ENCODE measurements around the gene DISP3. TPM values are rescaled to one million over a fixed set of nuclear protein-coding genes. Genes with fewer than 3 reads are reported as not detected.

The DISP3 gene
- total and polyA plus RNA-seq, 12 donors = 0.04 to 2.8 (median 0.41) TPM; not detected in 1

DNA sequence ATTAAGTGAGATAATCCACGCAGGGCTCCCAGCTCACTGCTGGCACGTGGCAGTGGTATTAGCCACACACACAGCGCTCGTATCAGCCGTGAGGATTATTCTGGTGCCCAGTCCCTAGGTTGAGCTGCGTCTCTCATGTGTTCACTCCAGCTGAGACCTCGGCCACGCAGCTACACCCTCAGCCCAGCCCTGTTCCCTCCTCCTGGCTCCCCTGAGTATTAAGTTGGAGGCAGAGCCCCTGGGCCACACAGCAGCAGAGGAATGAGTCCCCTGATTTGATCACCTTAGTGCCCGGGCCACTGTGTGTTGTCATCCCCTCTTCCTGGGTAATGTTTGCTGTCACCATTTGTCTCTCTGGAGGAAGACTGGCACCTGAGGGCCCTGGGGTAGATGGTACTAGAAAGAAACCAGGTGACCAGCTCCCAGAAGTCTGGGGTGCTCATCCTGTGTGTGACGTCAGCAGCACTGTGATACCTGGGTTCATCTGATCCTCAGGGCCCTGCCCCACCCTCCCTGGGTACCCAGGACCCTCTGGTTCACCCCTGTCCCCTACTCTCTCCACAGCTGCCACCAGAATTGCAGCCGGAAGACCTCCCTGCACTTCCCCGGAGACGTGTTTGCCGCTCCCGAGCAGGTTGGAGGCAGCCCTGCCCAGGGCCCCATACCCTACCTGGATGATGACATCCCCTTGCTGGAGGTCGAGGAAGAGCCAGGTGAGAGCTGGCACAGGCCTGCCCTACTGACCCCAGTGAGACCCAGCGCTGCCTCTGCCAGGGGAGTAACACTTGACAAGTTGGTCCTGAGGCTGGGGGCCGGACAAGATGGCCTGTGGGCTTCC lies 40.1 kb downstream of the DISP3 start:
- WGBS, 4 donors = 72 to 85% (median 78%) methylated on average over 10 to 18 of the region's 18 CpGs
- H3K36me3 ChIP-seq (replicated peaks in 1 of 2) = no peaks in the 10 kb centered on the region
- no peak for DNase-seq
- H3K4me3 ChIP-seq = no peak overlapping the region
- TF ChIP-seq, protein P1, sequence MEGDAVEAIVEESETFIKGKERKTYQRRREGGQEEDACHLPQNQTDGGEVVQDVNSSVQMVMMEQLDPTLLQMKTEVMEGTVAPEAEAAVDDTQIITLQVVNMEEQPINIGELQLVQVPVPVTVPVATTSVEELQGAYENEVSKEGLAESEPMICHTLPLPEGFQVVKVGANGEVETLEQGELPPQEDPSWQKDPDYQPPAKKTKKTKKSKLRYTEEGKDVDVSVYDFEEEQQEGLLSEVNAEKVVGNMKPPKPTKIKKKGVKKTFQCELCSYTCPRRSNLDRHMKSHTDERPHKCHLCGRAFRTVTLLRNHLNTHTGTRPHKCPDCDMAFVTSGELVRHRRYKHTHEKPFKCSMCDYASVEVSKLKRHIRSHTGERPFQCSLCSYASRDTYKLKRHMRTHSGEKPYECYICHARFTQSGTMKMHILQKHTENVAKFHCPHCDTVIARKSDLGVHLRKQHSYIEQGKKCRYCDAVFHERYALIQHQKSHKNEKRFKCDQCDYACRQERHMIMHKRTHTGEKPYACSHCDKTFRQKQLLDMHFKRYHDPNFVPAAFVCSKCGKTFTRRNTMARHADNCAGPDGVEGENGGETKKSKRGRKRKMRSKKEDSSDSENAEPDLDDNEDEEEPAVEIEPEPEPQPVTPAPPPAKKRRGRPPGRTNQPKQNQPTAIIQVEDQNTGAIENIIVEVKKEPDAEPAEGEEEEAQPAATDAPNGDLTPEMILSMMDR (IDR thresholded peaks at IDR 0.05) = no peak
- TF ChIP-seq POLR2A (IDR thresholded peaks at IDR 0.05) = no peak
- H3K27me3 ChIP-seq = no peaks in the 10 kb centered on the region
- no peaks in the 10 kb centered on the region for H3K9me3 ChIP-seq (replicated peaks in 1 of 3)
- no peaks in the 10 kb centered on the region for H3K4me1 ChIP-seq (replicated peaks in 1 of 2)
- H3K27ac ChIP-seq = no peak overlapping the region
- intact Hi-C loops (cut with DNase I) = no loop called here

DNA sequence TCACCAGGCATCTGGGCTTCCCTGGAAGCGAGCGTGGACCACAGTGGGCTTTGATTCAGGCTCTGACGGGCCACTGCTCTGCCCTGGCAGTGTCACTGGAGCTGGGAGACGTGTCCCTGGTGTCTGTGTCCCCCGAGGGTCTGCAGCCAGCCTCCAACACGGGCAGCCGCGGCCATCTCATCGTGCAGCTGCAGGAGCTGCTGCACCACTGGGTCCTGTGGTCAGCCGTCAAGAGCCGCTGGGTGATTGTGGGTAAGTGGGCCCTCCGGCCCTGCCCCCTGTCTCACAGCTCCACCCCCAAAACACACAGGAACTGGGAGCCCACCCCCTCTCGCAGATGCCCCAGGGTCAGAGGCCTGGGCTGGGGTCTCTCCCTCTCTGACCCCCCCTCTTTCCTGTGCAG lies 40.7 kb downstream of the DISP3 start:
- 83 to 100% (median 87%) methylated on average over 1 to 13 of the region's 13 CpGs for WGBS, 4 donors
- intact Hi-C loops (cut with DNase I) = no loop called here
- Histone ChIP-seq H3K9me3 (replicated peaks in 1 of 3) (no peaks in the 10 kb centered on the region), H3K27ac (no peak overlapping the region), H3K4me1 (replicated peaks in 1 of 2) (no peaks in the 10 kb centered on the region), H3K27me3 (no peaks in the 10 kb centered on the region), H3K4me3 (no peak overlapping the region), H3K36me3 (replicated peaks in 1 of 2) (no peaks in the 10 kb centered on the region)
- TF ChIP-seq, protein P1 (IDR thresholded peaks at IDR 0.05) = no peak
- no peak for TF ChIP-seq POLR2A (IDR thresholded peaks at IDR 0.05)
- no peak for DNase-seq

DNA sequence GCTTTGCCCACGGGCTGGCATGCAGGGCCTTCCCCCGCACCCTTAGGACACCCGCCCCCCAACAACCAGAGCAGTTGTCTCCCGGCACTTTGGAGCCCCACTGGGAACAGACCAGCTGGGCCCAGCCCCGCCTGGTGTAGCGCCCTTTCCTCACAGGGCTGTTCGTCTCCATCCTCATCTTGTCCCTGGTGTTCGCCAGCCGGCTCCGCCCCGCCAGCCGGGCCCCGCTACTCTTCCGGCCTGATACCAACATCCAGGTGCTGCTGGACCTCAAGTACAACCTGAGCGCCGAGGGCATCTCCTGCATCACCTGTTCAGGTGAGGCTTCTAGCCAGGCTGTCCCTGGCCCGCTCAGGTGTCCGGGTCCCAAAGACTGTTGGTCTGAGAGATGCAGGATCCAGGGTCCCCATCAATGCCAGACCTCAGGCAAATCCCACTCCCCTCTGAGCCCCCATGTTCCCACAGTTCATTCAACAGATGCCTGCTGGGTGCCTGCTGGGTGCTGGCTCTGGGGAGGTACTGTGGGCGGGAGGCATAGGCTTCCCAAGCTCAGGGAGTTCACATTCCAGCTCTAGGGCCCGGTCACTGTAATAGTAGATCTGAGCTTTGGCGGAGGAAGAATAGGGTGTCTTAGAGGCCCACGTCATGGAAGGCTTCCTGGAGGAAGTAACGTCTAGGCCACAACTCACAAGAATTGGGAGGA lies 41.7 kb downstream of the DISP3 start:
- H3K27ac ChIP-seq = no peak overlapping the region
- TF ChIP-seq, protein P1 (IDR thresholded peaks at IDR 0.05) = no peak
- TF ChIP-seq POLR2A (IDR thresholded peaks at IDR 0.05) = no peak
- 86 to 94% (median 88%) methylated on average over 20 to 23 of the region's 23 CpGs for WGBS, 4 donors
- no peaks in the 10 kb centered on the region for H3K4me1 ChIP-seq (replicated peaks in 1 of 2)
- H3K9me3 ChIP-seq (replicated peaks in 1 of 3) = no peaks in the 10 kb centered on the region
- intact Hi-C loops (cut with DNase I) = no loop called here
- H3K36me3 ChIP-seq (replicated peaks in 1 of 2) = no peaks in the 10 kb centered on the region
- H3K27me3 ChIP-seq = no peaks in the 10 kb centered on the region
- H3K4me3 ChIP-seq = no peak overlapping the region
- no peak for DNase-seq

DNA sequence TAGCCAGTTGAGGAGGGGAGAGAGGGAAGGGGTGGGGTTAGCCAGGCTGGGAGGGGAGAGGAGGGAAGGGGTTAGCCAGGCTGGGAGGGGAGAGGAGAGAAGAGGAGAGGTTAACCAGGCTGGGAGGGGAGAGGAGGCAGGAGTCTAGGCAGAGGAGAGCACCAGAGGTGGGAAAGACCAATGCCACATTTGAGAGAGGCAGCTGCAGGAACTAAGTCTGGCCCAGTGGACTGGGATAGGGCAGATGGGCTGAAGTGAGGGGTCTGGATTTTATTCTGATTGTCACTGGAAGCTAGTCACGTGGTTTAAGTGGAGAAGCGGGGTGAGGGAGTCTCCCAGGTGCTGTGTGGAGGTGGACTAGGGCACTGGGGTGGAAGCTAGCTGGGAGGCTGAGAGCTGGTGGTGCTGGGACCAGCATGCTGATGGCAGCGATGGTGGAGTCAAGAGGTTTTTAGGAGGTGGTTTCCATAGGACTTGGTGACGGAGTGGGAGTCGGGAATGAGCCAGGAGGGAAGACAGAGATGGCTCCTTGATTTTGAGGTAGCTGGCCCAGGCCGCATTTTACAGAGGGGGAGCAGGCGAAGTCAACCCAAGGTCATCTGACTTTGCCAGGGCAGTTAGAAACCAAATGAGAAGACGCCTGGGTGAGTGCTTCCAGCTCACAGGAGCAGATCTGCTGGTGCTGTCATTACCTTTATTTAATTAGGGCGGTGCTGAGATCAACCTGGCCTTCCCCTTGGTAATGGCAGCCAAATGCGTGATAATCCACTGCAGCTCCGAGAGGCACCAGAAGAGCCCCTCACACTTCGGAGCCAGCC lies 42.8 kb downstream of the DISP3 start:
- Histone ChIP-seq H3K4me3 (no peak overlapping the region), H3K4me1 (replicated peaks in 1 of 2) (no peaks in the 10 kb centered on the region), H3K27me3 (no peaks in the 10 kb centered on the region), H3K27ac (no peak overlapping the region), H3K36me3 (replicated peaks in 1 of 2) (no peaks in the 10 kb centered on the region), H3K9me3 (replicated peaks in 1 of 3) (no peaks in the 10 kb centered on the region)
- TF ChIP-seq, protein P1 (IDR thresholded peaks at IDR 0.05) = no peak
- TF ChIP-seq POLR2A (IDR thresholded peaks at IDR 0.05) = no peak
- no peak for DNase-seq
- WGBS, 4 donors = 88 to 93% (median 89%) methylated on average over 8 to 12 of the region's 12 CpGs
- intact Hi-C loops (cut with DNase I) = no loop called here
